Right kidney (tissue), 1 donor: Measurements from ENCODE around the gene FCGR3B.
"Not testable (repeated sequence)": the region's sequence is repeated elsewhere in the genome, so short reads cannot be mapped to it uniquely, and the experiment has no call there.

Experiments
- DNase-seq: peaks from one replicate; pipeline ENCODE4 v3.0.0-alpha.2; 2016

The FCGR3B gene

GRCh38 chr1:161638251-161638993, 7.4 kb upstream of the FCGR3B start:
- not testable (repeated sequence) for DNase-seq

- DNase-seq: not testable (repeated sequence)
These were observed 6.0 kb upstream of the FCGR3B start for GRCh38 chr1:161636976-161637375.

GRCh38 chr1:161636189-161636782, 5.3 kb upstream of the FCGR3B start:
- DNase-seq: not testable (repeated sequence)

- DNase-seq: not testable (repeated sequence)
These were observed 4.0 kb upstream of the FCGR3B start for GRCh38 chr1:161634993-161635392.

GRCh38 chr1:161630128-161630742, 741 bp downstream of the FCGR3B start:
- not testable (repeated sequence) for DNase-seq

GRCh38 chr1:161626445-161627146, 4.4 kb downstream of the FCGR3B start:
- DNase-seq: not testable (repeated sequence)

GRCh38 chr1:161624605-161625004, 6.4 kb downstream of the FCGR3B start:
- not testable (repeated sequence) for DNase-seq

- DNase-seq: not testable (repeated sequence)
These were observed 7.5 kb downstream of the FCGR3B start for GRCh38 chr1:161623401-161624051.

- not testable (repeated sequence) for DNase-seq
These were observed 8.9 kb downstream of the FCGR3B start for GRCh38 chr1:161622054-161622453.

GRCh38 chr1:161621181-161622000, 9.6 kb downstream of the FCGR3B start:
- DNase-seq: peak; percentile 57

GRCh38 chr1:161620399-161620798, 10.6 kb downstream of the FCGR3B start:
- DNase-seq: not testable (repeated sequence)

GRCh38 chr1:161618517-161618916, 12.5 kb downstream of the FCGR3B start:
- not testable (repeated sequence) for DNase-seq

- DNase-seq: not testable (repeated sequence)
These were observed 14.6 kb downstream of the FCGR3B start for GRCh38 chr1:161616417-161616816.

- peak; percentile 43 for DNase-seq
These were observed 17.8 kb downstream of the FCGR3B start for GRCh38 chr1:161613142-161613514.

- peak; percentile 86 for DNase-seq
These were observed 18.4 kb downstream of the FCGR3B start for GRCh38 chr1:161612322-161613141.

GRCh38 chr1:161611866-161612321, 19.1 kb downstream of the FCGR3B start:
- DNase-seq: peak; percentile 76

- DNase-seq: not testable (repeated sequence)
These were observed 20.8 kb downstream of the FCGR3B start for GRCh38 chr1:161610198-161610597.

GRCh38 chr1:161606541-161607336, 24.2 kb downstream of the FCGR3B start:
- DNase-seq: not testable (repeated sequence)
